Endothelial cell of umbilical vein (primary cell): ENCODE data around the gene ORM2. TPM values are rescaled to one million over a fixed set of nuclear protein-coding genes. Genes with fewer than 3 reads are reported as not detected.
A peak's percentile ranks its signal among the peaks of the same experiment; 100 is the strongest.

ENCODE experiments used
- BruUV-seq: library from RNA; stranded (reverse); fragments of 400-500 nt; replicated peaks from 2 replicates; lab custom pipeline; 2021; lab: Mats Ljungman, UMichigan
- CTCF ChIA-PET: fragments of 300-600, 350-600 bp; sonication (Branson Sonifier 250); formaldehyde crosslinking; loops from one replicate; lab custom pipeline; 2021; ENCODE audit warnings: antibody characterized with exemption, inconsistent platforms; lab: Charles Lee
- POLR2A ChIA-PET: fragments of 300-600, 350-600 bp; sonication (Branson Sonifier 250); formaldehyde crosslinking; loops from one replicate; lab custom pipeline; 2021; ENCODE audit warnings: antibody characterized with exemption, inconsistent platforms; lab: Charles Lee
- DNase-seq: peaks from one replicate; pipeline ENCODE4 v3.0.0-alpha.2; 2011; ENCODE audit warnings: low read depth, low spot score
- FAIRE-seq: peaks from 2 replicates; lab custom pipeline; 2011; peaks lifted over from hg19 to GRCh38; lab: Jason Lieb, UNC
- H2AFZ ChIP-seq: 2 replicates; pipeline ENCODE4 v1.6.0; 2012; ENCODE audit warnings: low read depth, low read length, control low read depth, inconsistent platforms
- H3K27ac ChIP-seq: 2 replicates; pipeline ENCODE4 v1.5.1; 2011; ENCODE audit warnings: low read depth, mild to moderate bottlenecking, control low read depth, low read length, moderate library complexity; ENCODE audit not compliant: insufficient read depth
- H3K27me3 ChIP-seq, 2 experiments: 2 replicates each; pipeline versions ENCODE4 v1.6.0 to v1.6.1; 2011; ENCODE audit warnings: low read length in 2 of 2, mixed read lengths in 1 of 2; ENCODE audit not compliant: control insufficient read depth in 2 of 2, insufficient read depth in 2 of 2
- H3K36me3 ChIP-seq, 2 experiments: 2 replicates in 1 of 2; 3 replicates in 1 of 2; pipeline ENCODE4 v1.5.1; 2011; ENCODE audit warnings: low read length in 2 of 2, mild to moderate bottlenecking in 1 of 2, moderate library complexity in 1 of 2; ENCODE audit not compliant: control insufficient read depth in 2 of 2, insufficient read depth in 2 of 2; ENCODE audit errors: extremely low read depth in 1 of 2
- H3K4me1 ChIP-seq: 3 replicates; pipeline ENCODE4 v1.5.1; 2011; ENCODE audit warnings: mild to moderate bottlenecking, low read length; ENCODE audit not compliant: control insufficient read depth, insufficient read depth; ENCODE audit errors: extremely low read depth
- H3K4me2 ChIP-seq: 2 replicates; pipeline ENCODE4 v1.6.1; 2011; ENCODE audit warnings: low read length, control low read depth, mixed read lengths; ENCODE audit not compliant: insufficient read depth
- H3K4me3 ChIP-seq, 3 experiments: fragments of 200-600 bp in 1 of 3; sonication (generic), shearing (Covaris generic) in 1 of 3; replicated peaks in 1 of 3; 2 replicates each; pipeline ENCODE4 v1.5.1; 2011 to 2016; ENCODE audit warnings: control low read depth in 3 of 3, low read length in 3 of 3, mild to moderate bottlenecking in 2 of 3, inconsistent platforms in 1 of 3, low read depth in 1 of 3, moderate library complexity in 1 of 3; ENCODE audit not compliant: insufficient read depth in 1 of 3
- H3K79me2 ChIP-seq: 2 replicates; pipeline ENCODE4 v1.6.0; 2012; ENCODE audit warnings: low read length, inconsistent platforms; ENCODE audit not compliant: control insufficient read depth, insufficient read depth
- H3K9ac ChIP-seq: replicated peaks from 2 replicates; pipeline ENCODE3; 2011; ENCODE audit warnings: low read length, control low read depth; ENCODE audit not compliant: insufficient read depth; ENCODE audit errors: extremely low read depth
- H3K9me1 ChIP-seq: replicated peaks from 3 replicates; pipeline ENCODE4 v1.6.0; 2011; ENCODE audit warnings: mild to moderate bottlenecking, low read length; ENCODE audit not compliant: control insufficient read depth, insufficient read depth; ENCODE audit errors: extremely low read depth
- H3K9me3 ChIP-seq: replicated peaks from 2 replicates; pipeline ENCODE4 v1.5.1; 2012; ENCODE audit warnings: low read length, inconsistent platforms; ENCODE audit not compliant: control insufficient read depth, insufficient read depth
- H4K20me1 ChIP-seq: replicated peaks from 2 replicates; pipeline ENCODE3; 2011; ENCODE audit warnings: mild to moderate bottlenecking, low read length; ENCODE audit not compliant: control insufficient read depth, insufficient read depth; ENCODE audit errors: extremely low read depth
- CTCF ChIP-seq, 2 donors: IDR thresholded peaks; 1 replicate in 1 of 2; 2 replicates in 1 of 2; pipeline ENCODE4 v1.5.1; 2011; ENCODE audit warnings: low read length in 2 of 2, mild to moderate bottlenecking in 2 of 2, moderate library complexity in 2 of 2, control low read depth in 1 of 2, inconsistent platforms in 1 of 2, low read depth in 1 of 2; ENCODE audit not compliant: insufficient read depth in 1 of 2; ENCODE audit errors: extremely low read depth in 1 of 2
- EZH2 ChIP-seq: IDR thresholded peaks from 2 replicates; pipeline ENCODE4 v1.6.1; 2012; ENCODE audit warnings: borderline replicate concordance, low read depth, mild to moderate bottlenecking, moderate library complexity, low read length, inconsistent platforms; ENCODE audit not compliant: severe bottlenecking
- FOS ChIP-seq: IDR thresholded peaks from 2 replicates; pipeline ENCODE4 v1.6.1; 2011; ENCODE audit warnings: mild to moderate bottlenecking, low read length, moderate library complexity, borderline replicate concordance; ENCODE audit not compliant: insufficient read depth
- GATA2 ChIP-seq: IDR thresholded peaks from 2 replicates; pipeline ENCODE4 v1.7.0; 2011; ENCODE audit warnings: low read depth, mild to moderate bottlenecking, moderate library complexity, mixed read lengths, low read length; ENCODE audit not compliant: insufficient read length, insufficient read depth
- JUN ChIP-seq: IDR thresholded peaks from 2 replicates; pipeline ENCODE4 v1.6.1; 2011; ENCODE audit warnings: borderline replicate concordance, low read depth; ENCODE audit not compliant: insufficient read length, insufficient read depth
- POLR2A ChIP-seq: IDR thresholded peaks from 2 replicates; pipeline ENCODE4 v1.6.1; 2012; ENCODE audit warnings: low read depth, mild to moderate bottlenecking, control low read depth, low read length
- POLR2AphosphoS5 ChIP-seq: IDR thresholded peaks from 2 replicates; pipeline ENCODE4 v1.6.1; 2012; ENCODE audit warnings: low read depth, mild to moderate bottlenecking, control low read depth, low read length, moderate library complexity; ENCODE audit not compliant: insufficient read depth
- dilution Hi-C: fragments of 300-500 bp; cut with MboI; formaldehyde crosslinking; loops from one replicate; pipeline ENCODE4 v1.15.0; 2019; ENCODE audit warnings: low sequenced_read_pairs; ENCODE audit not compliant: extremely low pct_ligation_motif_present
- intact Hi-C: fragments of 100-400 bp; cut with micrococcal nuclease; formaldehyde crosslinking; loops from one replicate; pipeline ENCODE4 v1.10.0; 2022
- polyA plus RNA-seq, 4 experiments: library from polyadenylated mRNA; depleted of rRNA in 3 of 4; stranded (reverse) in 3 of 4; unstranded in 1 of 4; fragments of >200 nt; gene quantifications; 2 replicates each; pipeline versions ENCODE4 v1.2.1 to v1.2.3, GENCODE V29; 2011 to 2012; ENCODE audit warnings: missing spikeins in 1 of 4
- total RNA-seq: library from RNA; stranded (reverse); gene quantifications from 2 replicates; pipeline ENCODE4 v1.2.3, GENCODE V29; 2021

The ORM2 gene
- total and polyA plus RNA-seq, 2 donors (not counting 3 experiments of a cell fraction or from before 2014, with no cell fraction given), result not detected

GRCh38 chr9:114375386-114376175 is 45.9 kb downstream of the ORM2 start:
- TF ChIP-seq FOS (no peak), EZH2 (no peak), POLR2A (no peak), JUN (no peak)
- Histone ChIP-seq H3K4me3 (no peak overlapping the region), H3K27me3 (no peaks in the 10 kb centered on the region), H3K9me1 (no peaks in the 10 kb centered on the region), H3K36me3 (peaks cover 0 to 17% of the 10 kb centered on the region in 2 experiments), H3K27ac (no peak overlapping the region), H2AFZ (no peak overlapping the region), H3K4me2 (no peak overlapping the region), H3K79me2 (no peaks in the 10 kb centered on the region), H3K4me1 (peaks cover 18% of the 10 kb centered on the region), H4K20me1 (no peaks in the 10 kb centered on the region), H3K9ac (no peak overlapping the region), H3K9me3 (no peaks in the 10 kb centered on the region)
- intact Hi-C loops, result no loop called here
- POLR2A ChIA-PET, result no interaction called here
- BruUV-seq, result no TSS peak
- DNase-seq, result no peak
- dilution Hi-C loops, result no loop called here
- CTCF ChIA-PET, result interaction anchor here (1.1 kb wide), 1 partner anchor 18 kb away, joined by 3 read pairs; no protein-coding TSS in a partner anchor
- FAIRE-seq, result no peak

- Histone ChIP-seq H3K9me3 (no peaks in the 10 kb centered on the region), H3K4me3 (no peak overlapping the region), H3K4me2 (no peak overlapping the region), H2AFZ (no peak overlapping the region), H3K27me3 (no peaks in the 10 kb centered on the region), H3K9me1 (no peaks in the 10 kb centered on the region), H4K20me1 (no peaks in the 10 kb centered on the region), H3K79me2 (no peaks in the 10 kb centered on the region), H3K9ac (no peak overlapping the region), H3K4me1 (peaks cover 15% of the 10 kb centered on the region), H3K36me3 (peaks cover 3 to 17% of the 10 kb centered on the region in 2 experiments), H3K27ac (no peak overlapping the region)
- DNase-seq (no peak), FAIRE-seq (no peak)
- TF ChIP-seq POLR2AphosphoS5 (no peak), EZH2 (no peak), CTCF (IDR thresholded peaks at IDR 0.05; ENCODE audit: extremely low read depth in 1 of 2, insufficient read depth in 1 of 2, low read depth in 1 of 2, low read length in 2 of 2) (no peak), GATA2 (no peak), FOS (no peak)
- POLR2A ChIA-PET, result no interaction called here
- intact Hi-C loops, result no loop called here
- CTCF ChIA-PET, result interaction anchor here (1.1 kb wide), 1 partner anchor 16 kb away, joined by 3 read pairs; no protein-coding TSS in a partner anchor
- BruUV-seq, result TSS peak; percentile 45
- dilution Hi-C loops, result no loop called here
Measured at GRCh38 chr9:114376586-114377445, 47.1 kb downstream of the ORM2 start.
